Endothelial cell of umbilical vein (primary cell): ENCODE measurements around the gene FOXJ3. TPM values are rescaled to one million over a fixed set of nuclear protein-coding genes. Genes with fewer than 3 reads are reported as not detected.

Source experiments
- BruUV-seq: library from RNA; stranded (reverse); fragments of 400-500 nt; replicated peaks from 2 replicates; lab custom pipeline; 2021; lab: Mats Ljungman, UMichigan
- CTCF ChIA-PET: fragments of 300-600, 350-600 bp; sonication (Branson Sonifier 250); formaldehyde crosslinking; loops from one replicate; lab custom pipeline; 2021; ENCODE audit warnings: antibody characterized with exemption, inconsistent platforms; lab: Charles Lee
- POLR2A ChIA-PET: fragments of 300-600, 350-600 bp; sonication (Branson Sonifier 250); formaldehyde crosslinking; loops from one replicate; lab custom pipeline; 2021; ENCODE audit warnings: antibody characterized with exemption, inconsistent platforms; lab: Charles Lee
- DNase-seq: peaks from one replicate; pipeline ENCODE4 v3.0.0-alpha.2; 2011; ENCODE audit warnings: low read depth, low spot score
- FAIRE-seq: peaks from 2 replicates; lab custom pipeline; 2011; peaks lifted over from hg19 to GRCh38; lab: Jason Lieb, UNC
- H2AFZ ChIP-seq: 2 replicates; pipeline ENCODE4 v1.6.0; 2012; ENCODE audit warnings: low read depth, low read length, control low read depth, inconsistent platforms
- H3K27ac ChIP-seq: 2 replicates; pipeline ENCODE4 v1.5.1; 2011; ENCODE audit warnings: low read depth, mild to moderate bottlenecking, control low read depth, low read length, moderate library complexity; ENCODE audit not compliant: insufficient read depth
- H3K27me3 ChIP-seq, 2 experiments: 2 replicates each; pipeline versions ENCODE4 v1.6.0 to v1.6.1; 2011; ENCODE audit warnings: low read length in 2 of 2, mixed read lengths in 1 of 2; ENCODE audit not compliant: control insufficient read depth in 2 of 2, insufficient read depth in 2 of 2
- H3K36me3 ChIP-seq, 2 experiments: 2 replicates in 1 of 2; 3 replicates in 1 of 2; pipeline ENCODE4 v1.5.1; 2011; ENCODE audit warnings: low read length in 2 of 2, mild to moderate bottlenecking in 1 of 2, moderate library complexity in 1 of 2; ENCODE audit not compliant: control insufficient read depth in 2 of 2, insufficient read depth in 2 of 2; ENCODE audit errors: extremely low read depth in 1 of 2
- H3K4me1 ChIP-seq: 3 replicates; pipeline ENCODE4 v1.5.1; 2011; ENCODE audit warnings: mild to moderate bottlenecking, low read length; ENCODE audit not compliant: control insufficient read depth, insufficient read depth; ENCODE audit errors: extremely low read depth
- H3K4me2 ChIP-seq: 2 replicates; pipeline ENCODE4 v1.6.1; 2011; ENCODE audit warnings: low read length, control low read depth, mixed read lengths; ENCODE audit not compliant: insufficient read depth
- H3K4me3 ChIP-seq, 3 experiments: fragments of 200-600 bp in 1 of 3; sonication (generic), shearing (Covaris generic) in 1 of 3; replicated peaks in 1 of 3; 2 replicates each; pipeline ENCODE4 v1.5.1; 2011 to 2016; ENCODE audit warnings: control low read depth in 3 of 3, low read length in 3 of 3, mild to moderate bottlenecking in 2 of 3, inconsistent platforms in 1 of 3, low read depth in 1 of 3, moderate library complexity in 1 of 3; ENCODE audit not compliant: insufficient read depth in 1 of 3
- H3K79me2 ChIP-seq: 2 replicates; pipeline ENCODE4 v1.6.0; 2012; ENCODE audit warnings: low read length, inconsistent platforms; ENCODE audit not compliant: control insufficient read depth, insufficient read depth
- H3K9ac ChIP-seq: replicated peaks from 2 replicates; pipeline ENCODE3; 2011; ENCODE audit warnings: low read length, control low read depth; ENCODE audit not compliant: insufficient read depth; ENCODE audit errors: extremely low read depth
- H3K9me1 ChIP-seq: replicated peaks from 3 replicates; pipeline ENCODE4 v1.6.0; 2011; ENCODE audit warnings: mild to moderate bottlenecking, low read length; ENCODE audit not compliant: control insufficient read depth, insufficient read depth; ENCODE audit errors: extremely low read depth
- H3K9me3 ChIP-seq: replicated peaks from 2 replicates; pipeline ENCODE4 v1.5.1; 2012; ENCODE audit warnings: low read length, inconsistent platforms; ENCODE audit not compliant: control insufficient read depth, insufficient read depth
- H4K20me1 ChIP-seq: replicated peaks from 2 replicates; pipeline ENCODE3; 2011; ENCODE audit warnings: mild to moderate bottlenecking, low read length; ENCODE audit not compliant: control insufficient read depth, insufficient read depth; ENCODE audit errors: extremely low read depth
- EZH2 ChIP-seq: IDR thresholded peaks from 2 replicates; pipeline ENCODE4 v1.6.1; 2012; ENCODE audit warnings: borderline replicate concordance, low read depth, mild to moderate bottlenecking, moderate library complexity, low read length, inconsistent platforms; ENCODE audit not compliant: severe bottlenecking
- FOS ChIP-seq: IDR thresholded peaks from 2 replicates; pipeline ENCODE4 v1.6.1; 2011; ENCODE audit warnings: mild to moderate bottlenecking, low read length, moderate library complexity, borderline replicate concordance; ENCODE audit not compliant: insufficient read depth
- GATA2 ChIP-seq: IDR thresholded peaks from 2 replicates; pipeline ENCODE4 v1.7.0; 2011; ENCODE audit warnings: low read depth, mild to moderate bottlenecking, moderate library complexity, mixed read lengths, low read length; ENCODE audit not compliant: insufficient read length, insufficient read depth
- JUN ChIP-seq: IDR thresholded peaks from 2 replicates; pipeline ENCODE4 v1.6.1; 2011; ENCODE audit warnings: borderline replicate concordance, low read depth; ENCODE audit not compliant: insufficient read length, insufficient read depth
- MYC ChIP-seq: IDR thresholded peaks from one replicate; pipeline ENCODE4 v1.6.1; 2011; ENCODE audit warnings: mild to moderate bottlenecking, low read depth, low read length
- POLR2A ChIP-seq: IDR thresholded peaks from 2 replicates; pipeline ENCODE4 v1.6.1; 2012; ENCODE audit warnings: low read depth, mild to moderate bottlenecking, control low read depth, low read length
- POLR2AphosphoS5 ChIP-seq: IDR thresholded peaks from 2 replicates; pipeline ENCODE4 v1.6.1; 2012; ENCODE audit warnings: low read depth, mild to moderate bottlenecking, control low read depth, low read length, moderate library complexity; ENCODE audit not compliant: insufficient read depth
- dilution Hi-C: fragments of 300-500 bp; cut with MboI; formaldehyde crosslinking; loops from one replicate; pipeline ENCODE4 v1.15.0; 2019; ENCODE audit warnings: low sequenced_read_pairs; ENCODE audit not compliant: extremely low pct_ligation_motif_present
- intact Hi-C: fragments of 100-400 bp; cut with micrococcal nuclease; formaldehyde crosslinking; loops from one replicate; pipeline ENCODE4 v1.10.0; 2022
- polyA plus RNA-seq, 4 experiments: library from polyadenylated mRNA; depleted of rRNA in 3 of 4; stranded (reverse) in 3 of 4; unstranded in 1 of 4; fragments of >200 nt; gene quantifications; 2 replicates each; pipeline versions ENCODE4 v1.2.1 to v1.2.3, GENCODE V29; 2011 to 2012; ENCODE audit warnings: missing spikeins in 1 of 4
- total RNA-seq: library from RNA; stranded (reverse); gene quantifications from 2 replicates; pipeline ENCODE4 v1.2.3, GENCODE V29; 2021
- TF ChIP-seq, protein P1 (sequence below), 2 donors: IDR thresholded peaks; 1 replicate in 1 of 2; 2 replicates in 1 of 2; pipeline ENCODE4 v1.5.1; 2011; ENCODE audit warnings: low read length in 2 of 2, mild to moderate bottlenecking in 2 of 2, moderate library complexity in 2 of 2, control low read depth in 1 of 2, inconsistent platforms in 1 of 2, low read depth in 1 of 2; ENCODE audit not compliant: insufficient read depth in 1 of 2; ENCODE audit errors: extremely low read depth in 1 of 2
- TF ChIP-seq, protein P2 (sequence below): IDR thresholded peaks from 2 replicates; pipeline ENCODE4 v1.6.1; 2011; ENCODE audit not compliant: insufficient read depth, insufficient read length

The FOXJ3 gene
- total and polyA plus RNA-seq, 2 donors (not counting 3 experiments of a cell fraction or from before 2014, with no cell fraction given): 34.7 to 38.8 TPM

DNA sequence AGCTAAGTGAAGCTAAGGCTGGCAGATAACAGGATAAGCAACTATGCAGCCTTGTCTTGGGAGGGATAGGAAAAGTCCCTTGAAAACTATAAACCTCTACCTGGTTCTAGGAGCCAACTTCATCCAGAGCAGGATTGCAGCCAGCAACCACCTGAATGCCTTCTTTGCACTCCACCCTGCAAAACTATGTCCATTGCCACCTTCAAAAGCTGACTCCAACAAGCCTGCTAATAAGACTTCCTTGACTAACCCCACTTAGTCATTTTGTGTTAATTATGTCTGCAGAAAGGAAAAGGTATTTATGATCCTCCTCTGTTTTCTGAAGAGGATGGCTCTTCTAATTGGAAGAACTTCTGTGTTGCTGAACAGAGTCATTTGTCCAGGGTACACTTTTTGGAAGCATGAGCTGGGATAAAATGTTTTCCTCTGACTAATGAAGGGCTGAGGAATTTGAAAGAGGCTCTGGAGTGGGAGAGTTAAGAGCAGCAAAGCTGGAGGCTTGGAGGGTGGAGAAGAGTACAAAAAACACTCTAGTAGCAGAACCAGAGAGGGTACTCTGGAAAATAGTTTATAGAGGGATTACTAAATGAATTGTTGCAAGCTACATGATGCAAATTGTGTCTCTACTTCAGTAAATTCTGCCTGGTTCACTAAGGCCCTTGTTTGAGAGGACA is 36.0 kb upstream of the FOXJ3 start:
- Histone ChIP-seq H3K27ac (no peak overlapping the region), H3K27me3 (peaks cover 12 to 13% of the 10 kb centered on the region in 2 experiments), H3K4me2 (no peak overlapping the region), H3K79me2 (no peaks in the 10 kb centered on the region), H3K9me1 (no peaks in the 10 kb centered on the region), H3K36me3 (no peaks in the 10 kb centered on the region), H2AFZ (no peak overlapping the region), H3K9ac (no peak overlapping the region), H3K4me3 (no peak overlapping the region), H4K20me1 (no peaks in the 10 kb centered on the region), H3K4me1 (no peaks in the 10 kb centered on the region), H3K9me3 (no peaks in the 10 kb centered on the region)
- CTCF ChIA-PET: no interaction called here
- TF ChIP-seq FOS: no peak
- intact Hi-C loops (no loop called here), dilution Hi-C loops (no loop called here)
- BruUV-seq: no TSS peak
- DNase-seq (no peak), FAIRE-seq (no peak)
- POLR2A ChIA-PET: no interaction called here

DNA sequence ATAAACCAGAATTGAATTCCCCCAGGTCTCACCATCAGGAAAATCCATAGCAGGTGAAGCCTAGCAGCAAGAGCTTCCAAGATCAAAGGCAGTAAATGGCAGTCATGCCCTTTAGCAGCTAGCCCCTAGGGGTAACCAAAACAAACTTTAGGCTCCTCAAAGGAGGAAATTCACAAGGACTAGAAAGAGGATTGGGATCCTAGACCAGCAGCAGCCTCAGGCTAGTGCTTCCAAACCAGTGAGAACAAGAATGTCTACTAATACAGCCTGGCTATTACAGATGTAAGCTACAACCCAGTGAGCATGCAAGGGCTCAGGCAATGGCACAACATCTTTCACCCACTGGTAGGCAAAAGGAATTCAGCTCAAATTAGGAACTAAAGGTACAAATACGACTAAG is 34.4 kb upstream of the FOXJ3 start:
- no peak overlapping the region for H3K4me2 ChIP-seq
- dilution Hi-C loops (no loop called here), intact Hi-C loops (no loop called here)
- BruUV-seq: no TSS peak
- no peaks in the 10 kb centered on the region for H3K9me1 ChIP-seq
- no peak for DNase-seq
- H3K9me3 ChIP-seq: no peaks in the 10 kb centered on the region
- no peak overlapping the region for H3K27ac ChIP-seq
- H4K20me1 ChIP-seq: no peaks in the 10 kb centered on the region
- no peak overlapping the region for H3K4me3 ChIP-seq
- no peak overlapping the region for H3K9ac ChIP-seq
- no peaks in the 10 kb centered on the region for H3K79me2 ChIP-seq
- CTCF ChIA-PET: no interaction called here
- peaks cover 12 to 13% of the 10 kb centered on the region in 2 experiments for H3K27me3 ChIP-seq
- H3K4me1 ChIP-seq: no peaks in the 10 kb centered on the region
- POLR2A ChIA-PET: no interaction called here
- H3K36me3 ChIP-seq: no peaks in the 10 kb centered on the region
- no peak for FAIRE-seq
- no peak for TF ChIP-seq POLR2A
- TF ChIP-seq, protein P1, sequence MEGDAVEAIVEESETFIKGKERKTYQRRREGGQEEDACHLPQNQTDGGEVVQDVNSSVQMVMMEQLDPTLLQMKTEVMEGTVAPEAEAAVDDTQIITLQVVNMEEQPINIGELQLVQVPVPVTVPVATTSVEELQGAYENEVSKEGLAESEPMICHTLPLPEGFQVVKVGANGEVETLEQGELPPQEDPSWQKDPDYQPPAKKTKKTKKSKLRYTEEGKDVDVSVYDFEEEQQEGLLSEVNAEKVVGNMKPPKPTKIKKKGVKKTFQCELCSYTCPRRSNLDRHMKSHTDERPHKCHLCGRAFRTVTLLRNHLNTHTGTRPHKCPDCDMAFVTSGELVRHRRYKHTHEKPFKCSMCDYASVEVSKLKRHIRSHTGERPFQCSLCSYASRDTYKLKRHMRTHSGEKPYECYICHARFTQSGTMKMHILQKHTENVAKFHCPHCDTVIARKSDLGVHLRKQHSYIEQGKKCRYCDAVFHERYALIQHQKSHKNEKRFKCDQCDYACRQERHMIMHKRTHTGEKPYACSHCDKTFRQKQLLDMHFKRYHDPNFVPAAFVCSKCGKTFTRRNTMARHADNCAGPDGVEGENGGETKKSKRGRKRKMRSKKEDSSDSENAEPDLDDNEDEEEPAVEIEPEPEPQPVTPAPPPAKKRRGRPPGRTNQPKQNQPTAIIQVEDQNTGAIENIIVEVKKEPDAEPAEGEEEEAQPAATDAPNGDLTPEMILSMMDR (IDR thresholded peaks at IDR 0.05; ENCODE audit: extremely low read depth in 1 of 2, insufficient read depth in 1 of 2, low read depth in 1 of 2, low read length in 2 of 2): no peak
- TF ChIP-seq JUN: no peak
- no peak for TF ChIP-seq GATA2
- TF ChIP-seq MYC: no peak
- TF ChIP-seq, protein P2, sequence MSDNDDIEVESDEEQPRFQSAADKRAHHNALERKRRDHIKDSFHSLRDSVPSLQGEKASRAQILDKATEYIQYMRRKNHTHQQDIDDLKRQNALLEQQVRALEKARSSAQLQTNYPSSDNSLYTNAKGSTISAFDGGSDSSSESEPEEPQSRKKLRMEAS: no peak
- no peak for TF ChIP-seq FOS
- TF ChIP-seq EZH2: no peak
- no peak for TF ChIP-seq POLR2AphosphoS5
- H2AFZ ChIP-seq: no peak overlapping the region
